Kidney glomerular epithelial cell (primary cell): ENCODE measurements around the gene IFI44.

ENCODE experiments used
- DNase-seq: peaks from one replicate; lab custom pipeline; 2025; lab: John Stamatoyannopoulos, UW

The IFI44 gene

GRCh38 chr1:78712467-78713051 is 62.9 kb downstream of the IFI44 start:
- no peak for DNase-seq

- DNase-seq = no peak
Observed at GRCh38 chr1:78713297-78713696, 63.7 kb downstream of the IFI44 start.
